Activated naive CD4-positive, alpha-beta T cell treated with anti-CD3 and anti-CD28 coated beads, Interleukin-2, amount 10 ng/mL, durations not matched to agents 7 days and 5 days (primary cell): ENCODE measurements around the gene CCDC116.

Experiments used
- CTCF ChIA-PET: fragments of 350-600 bp; sonication (Branson Sonifier 250); formaldehyde crosslinking; loops from one replicate; lab custom pipeline; 2021; ENCODE audit warnings: antibody characterized with exemption; lab: Charles Lee
- DNase-seq: peaks from one replicate; pipeline ENCODE4 v3.0.0-alpha.2; 2020
- H3K27ac Mint-ChIP-seq: one replicate; pipeline ENCODE4 v1.8.0; 2021; ENCODE audit warnings: mild to moderate bottlenecking, moderate library complexity, mixed read lengths
- H3K27me3 Mint-ChIP-seq: one replicate; pipeline ENCODE4 v1.8.0; 2021; ENCODE audit warnings: mild to moderate bottlenecking, mixed read lengths
- H3K36me3 Mint-ChIP-seq: one replicate; pipeline ENCODE4 v1.8.0; 2021; ENCODE audit warnings: mixed read lengths
- H3K4me1 Mint-ChIP-seq: one replicate; pipeline ENCODE4 v1.8.0; 2021; ENCODE audit warnings: mixed read lengths
- H3K4me3 Mint-ChIP-seq: one replicate; pipeline ENCODE4 v1.8.0; 2021; ENCODE audit warnings: mild to moderate bottlenecking, moderate library complexity, mixed read lengths
- H3K9me3 Mint-ChIP-seq: one replicate; pipeline ENCODE4 v1.8.0; 2021; ENCODE audit warnings: mixed read lengths

CCDC116 gene

DNA sequence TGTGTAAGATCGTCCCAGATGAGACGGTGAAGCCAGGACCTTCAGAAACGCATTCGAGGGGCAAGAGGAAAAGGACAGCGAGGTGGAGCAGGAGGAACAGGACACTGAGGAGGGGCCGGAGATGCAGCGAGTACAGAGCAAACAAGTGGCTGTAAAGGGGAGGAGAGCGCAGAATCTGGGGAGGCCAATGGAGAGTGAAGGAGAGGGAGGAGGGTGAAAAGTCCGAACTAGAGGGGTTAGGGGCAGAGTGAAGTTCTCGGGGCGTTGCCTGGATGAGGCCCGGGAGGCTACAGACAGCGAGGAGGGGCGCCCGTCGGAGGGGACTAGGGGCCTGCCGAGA lies 24.4 kb downstream of the CCDC116 start:
- CTCF ChIA-PET = interaction anchor here (0.8 to 1.9 kb wide), 4 partner anchors 10 to 28 kb away, joined by 4 to 10 read pairs (median 8); partner anchors contain the start of genes SDF2L1 and YDJC
- peaks cover 3% of the 10 kb centered on the region for H3K36me3 Mint-ChIP-seq
- peak overlapping the region; percentile 91 for H3K27ac Mint-ChIP-seq
- no peak for DNase-seq
- no peaks in the 10 kb centered on the region for H3K9me3 Mint-ChIP-seq
- H3K27me3 Mint-ChIP-seq = peaks cover 15% of the 10 kb centered on the region
- peaks cover 31% of the 10 kb centered on the region for H3K4me1 Mint-ChIP-seq
- H3K4me3 Mint-ChIP-seq = peak overlapping the region; percentile 90

DNA sequence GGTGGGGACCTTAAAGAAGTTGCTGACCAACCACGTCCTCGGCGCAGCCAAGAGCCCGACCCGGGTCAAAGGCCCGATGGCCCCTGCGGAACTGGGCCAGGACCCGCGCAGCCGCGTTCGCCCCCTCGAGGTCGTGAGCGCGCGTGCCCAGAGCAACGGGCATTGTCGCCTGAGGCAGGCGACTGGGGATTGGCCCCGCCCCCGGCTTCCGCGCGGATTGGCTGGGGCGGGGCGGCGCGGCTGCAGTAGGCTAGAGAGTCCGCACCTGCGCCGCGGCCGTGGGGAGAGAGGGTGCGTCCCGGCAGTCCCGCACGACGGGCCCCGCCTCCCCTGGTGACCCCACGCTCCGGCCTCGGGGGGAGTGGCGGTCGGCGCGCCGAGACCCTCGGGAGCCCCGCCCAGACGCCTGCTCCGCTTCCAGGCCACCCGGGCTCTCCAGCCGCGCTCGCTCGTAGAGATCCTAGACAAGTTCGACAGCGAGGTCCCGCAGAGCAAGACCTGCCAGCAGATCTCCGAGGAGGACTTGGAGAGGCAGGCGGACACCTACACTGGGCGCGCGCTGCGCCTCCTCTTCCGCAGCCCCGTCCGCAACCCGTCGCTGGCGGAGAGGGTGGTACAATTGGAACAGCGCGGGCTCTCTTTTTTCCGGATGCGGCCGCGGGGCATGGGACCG lies 24.9 kb downstream of the CCDC116 start:
- Mint-ChIP-seq H3K9me3 (no peaks in the 10 kb centered on the region), H3K36me3 (peaks cover 3% of the 10 kb centered on the region), H3K4me3 (peak overlapping the region; percentile 90), H3K27ac (peak overlapping the region; percentile 91), H3K27me3 (peaks cover 15% of the 10 kb centered on the region), H3K4me1 (peaks cover 29% of the 10 kb centered on the region)
- peak; percentile 90 for DNase-seq
- CTCF ChIA-PET = interaction anchor here (1.2 to 1.8 kb wide), 4 partner anchors 10 to 28 kb away, joined by 3 to 10 read pairs (median 4); partner anchors contain the start of gene YDJC

DNA sequence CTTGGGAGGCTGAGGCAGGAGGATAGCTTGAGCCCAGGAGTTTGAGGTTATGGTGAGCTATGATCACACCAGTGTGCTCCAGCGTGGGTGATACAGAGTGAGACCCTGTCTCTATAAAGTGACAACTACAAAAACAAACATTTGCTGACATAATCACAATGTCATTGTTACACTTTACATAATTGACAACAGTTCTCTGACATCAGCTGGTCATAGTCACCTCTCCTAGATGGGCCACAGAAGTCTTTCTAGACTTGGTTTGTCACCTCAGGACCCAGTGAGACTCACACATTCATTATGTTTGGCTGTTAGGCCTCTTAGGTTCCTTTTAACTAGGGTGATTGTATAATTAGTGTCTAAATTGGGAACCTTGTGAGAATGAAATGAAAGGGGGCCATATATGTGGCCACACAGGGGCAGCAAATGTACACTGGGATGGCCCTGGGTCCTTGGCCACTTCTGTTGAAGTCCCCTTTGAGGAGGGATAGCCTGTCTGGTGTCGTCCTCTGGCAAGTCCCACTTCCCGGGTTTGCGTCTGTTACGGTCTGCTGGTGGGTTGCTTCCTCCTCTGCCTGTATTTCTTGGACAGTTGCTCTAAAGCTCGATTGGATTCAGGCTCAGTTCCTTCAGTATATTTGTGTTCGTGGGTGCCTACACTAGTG lies 27.4 kb downstream of the CCDC116 start:
- peaks cover 3% of the 10 kb centered on the region for H3K36me3 Mint-ChIP-seq
- H3K27ac Mint-ChIP-seq = no peak overlapping the region
- peaks cover 15% of the 10 kb centered on the region for H3K27me3 Mint-ChIP-seq
- no peak overlapping the region for H3K4me3 Mint-ChIP-seq
- peaks cover 26% of the 10 kb centered on the region for H3K4me1 Mint-ChIP-seq
- no peaks in the 10 kb centered on the region for H3K9me3 Mint-ChIP-seq
- no peak for DNase-seq
- CTCF ChIA-PET = interaction anchor here (1.6 kb wide), 1 partner anchor 67 kb away, joined by 5 read pairs; no protein-coding TSS in a partner anchor

DNA sequence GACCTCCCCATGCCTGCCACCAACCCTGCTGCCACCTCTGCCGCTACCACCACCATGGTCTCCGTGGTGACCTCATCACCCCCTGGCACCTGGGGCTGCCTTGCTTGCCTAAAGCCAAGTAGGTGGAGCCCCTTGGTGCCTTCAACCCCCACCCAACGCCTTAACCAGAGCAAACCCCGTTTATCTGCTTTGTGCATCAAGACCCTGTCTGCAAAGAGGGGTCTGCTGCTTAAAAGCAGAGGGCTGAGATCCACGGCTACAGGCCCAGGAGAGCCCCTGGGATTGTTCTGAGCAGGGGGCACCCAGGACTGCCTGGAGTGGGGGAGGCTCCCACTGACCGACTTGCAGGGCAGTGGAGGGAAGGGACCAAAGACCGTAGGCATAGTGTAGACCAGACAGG lies 28.3 kb downstream of the CCDC116 start:
- CTCF ChIA-PET = interaction anchor here (1.6 kb wide), 1 partner anchor 66 kb away, joined by 5 read pairs; no protein-coding TSS in a partner anchor
- Mint-ChIP-seq H3K36me3 (peaks cover 3% of the 10 kb centered on the region), H3K4me3 (no peak overlapping the region), H3K27me3 (peaks cover 15% of the 10 kb centered on the region), H3K9me3 (no peaks in the 10 kb centered on the region), H3K27ac (no peak overlapping the region), H3K4me1 (peaks cover 33% of the 10 kb centered on the region)
- no peak for DNase-seq

DNA sequence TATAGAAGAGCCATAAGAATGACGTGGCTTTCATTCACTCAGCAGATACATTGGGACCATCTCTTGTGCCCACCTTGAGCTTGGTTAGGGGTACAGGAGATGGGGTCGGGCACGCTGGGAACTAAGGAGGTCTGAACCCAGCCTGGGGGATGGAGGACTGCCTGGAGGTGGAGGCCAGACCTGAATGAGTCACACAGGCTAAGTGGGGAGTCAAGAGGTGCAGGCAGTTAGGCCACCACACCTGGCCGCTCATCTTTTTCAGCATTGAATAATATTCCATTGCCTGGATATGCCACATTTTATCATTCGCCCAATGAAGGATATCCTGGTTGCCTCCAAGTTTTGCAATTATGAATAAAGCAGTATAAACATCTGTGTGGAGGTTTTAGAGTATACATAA lies 29.4 kb downstream of the CCDC116 start:
- CTCF ChIA-PET = interaction anchor here (2.0 kb wide), 1 partner anchor 15 kb away, joined by 5 read pairs; no protein-coding TSS in a partner anchor
- H3K9me3 Mint-ChIP-seq = no peaks in the 10 kb centered on the region
- H3K4me1 Mint-ChIP-seq = peaks cover 31% of the 10 kb centered on the region
- peaks cover 1% of the 10 kb centered on the region for H3K36me3 Mint-ChIP-seq
- H3K27me3 Mint-ChIP-seq = peaks cover 12% of the 10 kb centered on the region
- DNase-seq = no peak
- H3K4me3 Mint-ChIP-seq = no peak overlapping the region
- H3K27ac Mint-ChIP-seq = no peak overlapping the region

DNA sequence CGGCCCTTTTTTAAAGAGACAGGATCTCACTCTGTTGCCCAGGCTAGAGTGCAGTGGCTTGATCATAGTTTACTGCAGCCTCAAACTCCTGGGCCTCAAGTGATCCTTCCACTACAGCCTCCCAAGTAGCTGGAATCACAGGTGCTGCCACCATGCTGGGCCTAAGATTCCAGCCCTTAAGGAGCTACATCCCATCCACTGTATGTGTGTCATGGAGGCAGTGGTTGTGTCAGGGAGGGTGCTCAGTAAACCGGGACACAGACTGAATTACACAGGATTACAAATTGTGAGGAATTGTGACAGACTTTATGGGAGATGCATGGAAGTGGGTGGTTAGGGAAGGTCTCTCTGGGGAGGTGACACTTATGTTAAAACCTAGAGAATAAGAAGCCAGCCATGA lies 31.2 kb downstream of the CCDC116 start:
- Mint-ChIP-seq H3K27ac (no peak overlapping the region), H3K4me3 (no peak overlapping the region), H3K36me3 (peaks cover 1% of the 10 kb centered on the region), H3K4me1 (peaks cover 29% of the 10 kb centered on the region), H3K27me3 (peaks cover 12% of the 10 kb centered on the region), H3K9me3 (no peaks in the 10 kb centered on the region)
- CTCF ChIA-PET = interaction anchor here (2.0 kb wide), 1 partner anchor 17 kb away, joined by 5 read pairs; no protein-coding TSS in a partner anchor
- no peak for DNase-seq

DNA sequence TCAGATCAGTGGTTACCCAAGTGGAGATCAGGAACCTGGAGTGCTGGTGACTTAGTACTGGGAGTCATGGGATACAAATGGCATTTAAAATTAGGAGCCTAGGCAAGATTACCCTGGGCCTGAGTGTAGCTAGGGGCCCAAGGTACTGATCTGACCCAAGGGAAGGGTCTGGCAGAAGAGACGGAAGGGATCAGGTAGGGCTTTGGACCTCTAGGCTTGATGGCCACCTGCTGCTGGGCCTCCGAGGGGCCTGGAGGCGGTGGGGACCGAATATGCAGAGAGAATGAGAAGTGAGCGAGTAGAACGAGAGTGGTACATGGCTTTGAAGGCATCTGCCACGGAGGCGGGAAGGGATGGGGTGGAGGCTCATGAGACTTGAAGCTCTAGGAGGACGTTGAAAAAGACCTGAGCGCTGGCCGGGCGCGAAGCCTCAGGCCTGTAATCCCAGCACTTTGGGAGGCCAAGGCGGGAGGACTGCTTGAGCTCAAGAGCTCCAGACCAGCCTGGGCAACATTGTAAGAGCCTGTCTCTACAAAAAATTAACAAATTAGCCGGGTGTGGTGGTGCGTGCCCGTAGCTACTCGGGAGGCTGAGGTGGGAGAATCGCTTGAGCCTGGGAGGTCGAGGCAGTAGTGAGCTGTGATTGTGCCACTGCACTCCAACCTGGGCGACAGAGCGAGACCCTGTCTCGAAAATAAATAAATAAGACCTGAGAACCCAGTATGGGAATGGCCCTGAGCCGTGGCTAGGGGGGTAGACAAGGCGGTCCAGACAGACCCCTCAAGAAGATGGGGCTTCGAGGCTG lies 32.7 kb downstream of the CCDC116 start:
- peaks cover 36% of the 10 kb centered on the region for H3K4me1 Mint-ChIP-seq
- CTCF ChIA-PET = interaction anchor here (0.7 to 1.3 kb wide), 2 partner anchors 19 to 22 kb away, joined by 3 read pairs; no protein-coding TSS in a partner anchor
- H3K27me3 Mint-ChIP-seq = peaks cover 12% of the 10 kb centered on the region
- no peaks in the 10 kb centered on the region for H3K9me3 Mint-ChIP-seq
- DNase-seq = no peak
- H3K36me3 Mint-ChIP-seq = peaks cover 8% of the 10 kb centered on the region
- peak overlapping the region; percentile 98 for H3K27ac Mint-ChIP-seq
- peak overlapping the region; percentile 100 for H3K4me3 Mint-ChIP-seq

DNA sequence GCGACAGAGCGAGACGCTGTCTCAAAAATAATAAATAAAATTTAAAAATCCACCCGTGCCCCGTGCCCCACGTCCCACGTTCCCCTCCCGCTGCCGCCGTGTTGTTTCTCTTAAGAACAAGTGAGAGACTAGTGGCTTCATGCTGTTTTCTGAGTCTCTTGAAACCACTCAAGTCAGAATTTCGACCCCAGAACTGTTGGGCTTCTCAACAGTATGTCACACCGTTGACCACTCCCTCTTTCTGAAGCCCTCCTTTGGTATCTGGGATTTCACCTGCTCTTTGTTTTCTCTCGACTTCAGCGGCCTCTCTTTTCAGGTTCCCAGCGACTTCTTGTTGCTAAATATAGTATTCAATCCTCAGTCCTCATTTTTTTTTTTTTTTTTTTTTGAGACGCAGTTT lies 34.2 kb downstream of the CCDC116 start:
- H3K36me3 Mint-ChIP-seq = peaks cover 14% of the 10 kb centered on the region
- H3K27ac Mint-ChIP-seq = peak overlapping the region; percentile 98
- CTCF ChIA-PET = interaction anchor here (0.6 kb wide), 1 partner anchor 295 kb away, joined by 4 read pairs; no protein-coding TSS in a partner anchor
- H3K4me1 Mint-ChIP-seq = peaks cover 36% of the 10 kb centered on the region
- H3K27me3 Mint-ChIP-seq = peaks cover 2% of the 10 kb centered on the region
- DNase-seq = no peak
- peak overlapping the region; percentile 100 for H3K4me3 Mint-ChIP-seq
- no peaks in the 10 kb centered on the region for H3K9me3 Mint-ChIP-seq

DNA sequence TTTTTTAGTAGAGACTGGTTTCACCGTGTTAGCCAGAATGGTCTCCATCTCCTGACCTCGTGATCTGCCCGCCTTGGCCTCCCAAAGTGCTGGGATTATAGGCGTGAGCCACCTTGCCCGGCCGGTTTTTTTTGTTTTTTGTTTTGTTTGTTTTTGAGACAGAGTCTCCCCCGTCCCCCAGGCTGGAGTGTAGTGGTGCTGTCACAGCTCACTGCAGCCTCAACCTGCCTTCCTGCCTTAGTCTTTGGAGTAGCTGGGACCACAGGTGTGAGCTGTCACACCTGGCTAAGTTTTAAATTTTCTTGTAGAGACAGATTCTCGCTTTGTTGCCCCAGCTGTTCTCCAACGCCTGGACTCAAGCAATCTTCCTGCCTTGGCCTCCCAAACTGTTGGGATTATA lies 36.5 kb downstream of the CCDC116 start:
- no peak overlapping the region for H3K27ac Mint-ChIP-seq
- H3K27me3 Mint-ChIP-seq = no peaks in the 10 kb centered on the region
- CTCF ChIA-PET = no interaction called here
- H3K4me1 Mint-ChIP-seq = peaks cover 36% of the 10 kb centered on the region
- peaks cover 30% of the 10 kb centered on the region for H3K36me3 Mint-ChIP-seq
- H3K4me3 Mint-ChIP-seq = peak overlapping the region; percentile 21
- no peak for DNase-seq
- H3K9me3 Mint-ChIP-seq = no peaks in the 10 kb centered on the region

DNA sequence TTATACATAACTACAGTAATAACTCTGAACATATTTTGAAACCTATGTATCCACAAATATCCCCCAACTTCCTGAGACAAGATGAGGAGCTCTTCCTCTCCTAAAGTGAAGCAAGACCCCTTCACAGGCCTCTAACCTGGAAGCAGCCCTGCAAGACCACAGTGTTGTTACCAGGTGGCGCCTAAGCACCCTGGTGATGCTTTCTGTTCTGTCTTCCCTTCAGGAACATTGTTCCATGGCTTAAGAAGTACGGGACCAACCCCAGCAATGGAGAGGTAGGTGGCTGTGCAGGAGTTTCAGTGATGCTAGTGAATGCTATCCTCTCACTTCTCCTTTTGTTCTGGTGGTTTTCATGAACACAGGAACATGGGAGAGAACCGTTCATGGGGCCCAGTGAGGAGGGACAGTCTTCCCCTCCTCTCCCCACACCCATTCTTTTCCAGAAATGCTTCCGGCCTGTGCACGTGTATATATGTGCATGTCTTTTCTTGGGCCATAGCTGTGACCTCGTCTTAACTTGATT lies 39.6 kb downstream of the CCDC116 start:
- Mint-ChIP-seq H3K36me3 (peaks cover 54% of the 10 kb centered on the region), H3K27me3 (no peaks in the 10 kb centered on the region), H3K4me3 (no peak overlapping the region), H3K9me3 (no peaks in the 10 kb centered on the region), H3K4me1 (peaks cover 16% of the 10 kb centered on the region), H3K27ac (no peak overlapping the region)
- CTCF ChIA-PET = no interaction called here
- no peak for DNase-seq

DNA sequence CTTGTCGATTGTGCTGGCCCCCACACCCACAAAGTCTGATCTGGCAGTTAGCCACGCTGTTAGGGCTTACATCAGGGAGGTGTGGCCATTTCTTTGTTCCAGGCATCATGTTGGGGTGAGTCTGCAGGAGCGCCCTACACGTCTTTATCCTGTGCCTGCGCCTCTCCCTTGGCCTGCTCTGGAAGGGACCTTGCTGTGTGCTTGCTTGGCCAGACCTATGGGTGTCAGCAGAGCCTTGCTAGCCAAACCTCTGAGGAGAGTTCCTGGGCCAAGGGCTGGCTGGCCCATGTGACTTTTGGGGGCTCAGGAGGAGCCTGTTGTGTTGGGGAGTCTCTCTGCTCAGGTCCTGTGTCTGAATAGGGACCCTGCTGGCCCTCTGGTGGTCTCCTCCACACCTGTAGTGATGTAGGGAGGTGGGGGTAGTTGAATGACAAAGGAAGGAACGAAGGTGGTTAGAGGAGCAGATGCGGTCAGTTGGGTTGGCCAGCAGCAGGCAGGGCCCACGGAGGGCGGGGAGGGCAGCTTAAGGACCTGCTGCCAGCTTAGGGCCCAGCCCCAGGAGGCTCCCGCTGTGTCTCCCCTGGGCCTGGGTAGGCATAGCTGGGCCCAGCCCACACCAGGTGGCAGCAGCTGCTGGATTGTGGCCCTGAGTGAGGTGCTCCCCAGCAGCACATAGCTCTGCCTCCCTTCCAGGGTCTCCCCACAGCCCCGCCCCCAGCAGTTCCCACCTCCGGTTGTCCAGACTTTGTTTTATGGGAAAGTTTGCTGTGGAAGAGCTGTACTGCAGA lies 41.2 kb downstream of the CCDC116 start:
- peaks cover 6% of the 10 kb centered on the region for H3K4me1 Mint-ChIP-seq
- H3K9me3 Mint-ChIP-seq = no peaks in the 10 kb centered on the region
- H3K27me3 Mint-ChIP-seq = no peaks in the 10 kb centered on the region
- H3K4me3 Mint-ChIP-seq = no peak overlapping the region
- no peak for DNase-seq
- CTCF ChIA-PET = interaction anchor here (0.6 kb wide), 1 partner anchor 26 kb away, joined by 3 read pairs; no protein-coding TSS in a partner anchor
- no peak overlapping the region for H3K27ac Mint-ChIP-seq
- H3K36me3 Mint-ChIP-seq = peaks cover 62% of the 10 kb centered on the region

DNA sequence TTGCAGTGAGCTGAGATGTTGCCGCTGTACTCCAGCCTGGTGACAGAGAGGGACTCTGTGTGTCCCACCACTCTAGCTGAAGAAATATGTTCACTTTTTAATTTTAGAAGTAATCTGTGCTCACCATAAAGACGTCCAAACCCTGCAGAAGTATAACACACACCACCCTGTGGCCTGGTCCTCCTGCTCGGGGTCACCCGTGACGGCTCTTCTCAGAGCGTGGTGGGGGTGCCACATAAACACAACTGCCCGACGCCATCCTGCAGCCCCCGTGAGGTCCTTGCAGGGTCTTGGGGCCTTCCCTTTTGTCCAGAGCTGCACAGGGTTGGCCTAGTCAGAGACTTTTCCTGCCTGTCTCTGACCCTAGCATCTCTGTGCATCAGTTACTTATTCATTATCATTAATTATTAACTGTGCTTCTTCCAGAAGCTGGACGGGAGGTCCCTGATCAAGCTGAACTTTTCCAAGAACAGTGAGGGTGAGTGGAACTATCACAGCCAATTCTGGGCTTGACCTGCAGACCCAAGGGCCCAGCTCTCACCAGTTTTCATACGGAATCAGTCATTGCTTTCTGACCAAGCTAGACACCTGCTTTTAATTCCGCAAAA lies 42.2 kb downstream of the CCDC116 start:
- no peaks in the 10 kb centered on the region for H3K9me3 Mint-ChIP-seq
- H3K4me1 Mint-ChIP-seq = peaks cover 1% of the 10 kb centered on the region
- peaks cover 56% of the 10 kb centered on the region for H3K36me3 Mint-ChIP-seq
- H3K4me3 Mint-ChIP-seq = no peak overlapping the region
- no peaks in the 10 kb centered on the region for H3K27me3 Mint-ChIP-seq
- CTCF ChIA-PET = interaction anchor here (0.6 kb wide), 1 partner anchor 25 kb away, joined by 3 read pairs; no protein-coding TSS in a partner anchor
- no peak for DNase-seq
- H3K27ac Mint-ChIP-seq = no peak overlapping the region
